GM12878 (cell line): ENCODE measurements around the gene PREP. TPM values are rescaled to one million over a fixed set of nuclear protein-coding genes. Genes with fewer than 3 reads are reported as not detected.

Experiments used
- ATAC-seq: fragments of 200-7000 bp; cut with Tn5 transposase; 3 replicates; pipeline ENCODE4 v1.9.1; 2020; ENCODE audit warnings: mild to moderate bottlenecking, moderate library complexity
- BruUV-seq: library from RNA; stranded (reverse); fragments of 400-500 nt; replicated peaks from 2 replicates; lab custom pipeline; 2021; lab: Mats Ljungman, UMichigan
- CTCF ChIA-PET: fragments of 300-600 bp; sonication (Branson Sonifier 250); formaldehyde crosslinking; extraction: SDS; loops from one replicate; lab custom pipeline; 2021; ENCODE audit warnings: inconsistent platforms; lab: Yijun Ruan, JAX
- POLR2A ChIA-PET: fragments of 350-600 bp; formaldehyde crosslinking; extraction: SDS; loops from one replicate; lab custom pipeline; 2021; ENCODE audit warnings: inconsistent platforms; lab: Charles Lee
- RAD21 ChIA-PET: fragments of 300-600 bp; sonication (Branson Sonifier 250); formaldehyde crosslinking; loops from one replicate; lab custom pipeline; 2023; ENCODE audit warnings: antibody characterized with exemption; ENCODE audit not compliant: unreplicated experiment; lab: Charles Lee
- SMC1A ChIA-PET: fragments of 300-600 bp; sonication (Branson Sonifier 250); formaldehyde crosslinking; loops from one replicate; lab custom pipeline; 2023; ENCODE audit not compliant: unreplicated experiment, uncharacterized antibody; lab: Charles Lee
- DNase-seq: peaks from one replicate; pipeline ENCODE4 v3.0.0-alpha.2; 2011; ENCODE audit warnings: low read depth, low spot score
- FAIRE-seq: peaks from 3 replicates; lab custom pipeline; 2011; peaks lifted over from hg19 to GRCh38; lab: Jason Lieb, UNC
- H2AFZ ChIP-seq: 2 replicates; pipeline ENCODE4 v1.6.0; 2011; ENCODE audit warnings: low read depth, low read length, control low read depth; ENCODE audit not compliant: control insufficient read depth
- H3K27ac ChIP-seq: 2 replicates; pipeline ENCODE4 v1.5.1; 2011; ENCODE audit warnings: control low read depth; ENCODE audit not compliant: control insufficient read depth, insufficient read depth
- H3K27me3 ChIP-seq, 2 experiments: replicated peaks in 1 of 2; 2 replicates each; pipeline versions ENCODE4 v1.6.0 to v1.6.1; 2011; ENCODE audit warnings: low read length in 1 of 2; ENCODE audit not compliant: control insufficient read depth in 2 of 2, insufficient read depth in 2 of 2
- H3K36me3 ChIP-seq, 2 experiments: 2 replicates each; pipeline ENCODE4 v1.5.1; 2011; ENCODE audit warnings: low read length in 1 of 2; ENCODE audit not compliant: control insufficient read depth in 2 of 2, insufficient read depth in 2 of 2
- H3K4me1 ChIP-seq: 2 replicates; pipeline ENCODE4 v1.6.1; 2011; ENCODE audit warnings: mild to moderate bottlenecking, low read length, moderate library complexity, mixed read lengths; ENCODE audit not compliant: control insufficient read depth, insufficient read depth
- H3K4me2 ChIP-seq: 2 replicates; pipeline ENCODE4 v1.6.0; 2011; ENCODE audit warnings: control low read depth; ENCODE audit not compliant: control insufficient read depth, insufficient read depth
- H3K4me3 ChIP-seq: fragments of 200-600 bp; sonication (generic); 2 replicates; pipeline ENCODE4 v1.5.1; 2016
- H3K79me2 ChIP-seq: 2 replicates; pipeline ENCODE4 v1.6.0; 2011; ENCODE audit warnings: low read length; ENCODE audit not compliant: control insufficient read depth, insufficient read depth
- H3K9ac ChIP-seq: 2 replicates; pipeline ENCODE4 v1.8.0; 2011; ENCODE audit warnings: low read length, control low read depth, mixed read lengths; ENCODE audit not compliant: control insufficient read depth, insufficient read depth
- H3K9me3 ChIP-seq: replicated peaks from 3 replicates; pipeline ENCODE4 v1.5.1; 2011; ENCODE audit warnings: mild to moderate bottlenecking, low read length; ENCODE audit not compliant: control insufficient read depth, insufficient read depth
- H4K20me1 ChIP-seq: 2 replicates; pipeline ENCODE4 v1.6.0; 2011; ENCODE audit not compliant: control insufficient read depth, insufficient read depth
- CTCF ChIP-seq, 3 experiments: IDR thresholded peaks in 2 of 3; conservative IDR thresholded peaks in 1 of 3; 2 replicates each; pipeline ENCODE4 v1.5.1; 2011; ENCODE audit warnings: low read depth in 3 of 3, low read length in 3 of 3, mild to moderate bottlenecking in 3 of 3, control low read depth in 2 of 3, moderate library complexity in 2 of 3, inconsistent platforms in 1 of 3, mixed read lengths in 1 of 3; ENCODE audit not compliant: control insufficient read depth in 2 of 3, insufficient read depth in 1 of 3; ENCODE audit errors: extremely low read depth in 1 of 3
- FOXK2 ChIP-seq: fragments of 450-650 bp; IDR thresholded peaks from 2 replicates; pipeline ENCODE4 v1.6.1; 2017; ENCODE audit warnings: mild to moderate bottlenecking, moderate library complexity
- HDAC2 ChIP-seq: fragments of 200-600 bp; sonication (generic); IDR thresholded peaks from 2 replicates; pipeline ENCODE4 v1.6.1; 2017
- IRF4 ChIP-seq: IDR thresholded peaks from 2 replicates; pipeline ENCODE4 v1.6.1; 2011; ENCODE audit warnings: low read depth, low read length
- NR2C2 ChIP-seq: IDR thresholded peaks from 2 replicates; pipeline ENCODE4 v1.6.1; 2011; ENCODE audit warnings: borderline replicate concordance, low read depth; ENCODE audit not compliant: control insufficient read depth, insufficient read length
- POU2F2 ChIP-seq: IDR thresholded peaks from 3 replicates; pipeline ENCODE4 v1.6.1; 2011; ENCODE audit warnings: low read depth, mild to moderate bottlenecking, low read length, borderline replicate concordance
- RAD21 ChIP-seq: IDR thresholded peaks from 2 replicates; pipeline ENCODE4 v1.6.1; 2011; ENCODE audit warnings: mild to moderate bottlenecking, low read depth, low read length, moderate library complexity; ENCODE audit not compliant: insufficient read depth
- RCOR1 ChIP-seq: conservative IDR thresholded peaks from 2 replicates; pipeline ENCODE4 v1.6.1; 2012; ENCODE audit warnings: low read depth, low read length, improper control_type of control experiment
- RFX5 ChIP-seq: IDR thresholded peaks from 2 replicates; pipeline ENCODE4 v1.6.1; 2011; ENCODE audit warnings: low read depth, low read length, improper control_type of control experiment
- SMC3 ChIP-seq: IDR thresholded peaks from 2 replicates; pipeline ENCODE4 v1.6.1; 2011; ENCODE audit warnings: low read length, improper control_type of control experiment, borderline replicate concordance
- ZBTB11 ChIP-seq: fragments of 450-650 bp; formaldehyde crosslinking; IDR thresholded peaks from 2 replicates; pipeline ENCODE4 v1.5.0; 2022; ENCODE audit warnings: mild to moderate bottlenecking, missing genetic modification characterization
- ZBTB4 ChIP-seq: fragments of 450-650 bp; formaldehyde crosslinking; IDR thresholded peaks from 2 replicates; pipeline ENCODE4 v1.4.0; 2022; ENCODE audit warnings: mild to moderate bottlenecking, moderate library complexity
- WGBS: methylation state at CpG from one replicate; pipeline ENCODE4 v1.1.6; 2016; ENCODE audit warnings: low lambda C conversion rate; ENCODE audit not compliant: insufficient replicate concordance, insufficient coverage; ENCODE audit errors: missing lambda C conversion rate; 5-methylcytosine and 5-hydroxymethylcytosine counted together
- in situ Hi-C: fragments of 300-500 bp; cut with MboI; formaldehyde crosslinking; loops from 9 replicates; pipeline ENCODE4 v1.14.3; 2018; ENCODE audit warnings: mixed read lengths
- intact Hi-C: fragments of 100-400 bp; cut with micrococcal nuclease; formaldehyde crosslinking; loops from one replicate; pipeline ENCODE4 v1.14.2; 2022; ENCODE audit not compliant: unreplicated experiment
- polyA plus RNA-seq, 11 experiments: library from polyadenylated mRNA; depleted of rRNA in 4 of 11; unstranded in 6 of 11; stranded (reverse) in 5 of 11; fragments of >200 nt; fragmentation: Nextera tagmentation in 4 of 11; fragmentation: Illumina TruSeq in 1 of 11; extraction: Ambion mirVana in 4 of 11; extraction: Trizol in 1 of 11; gene quantifications; 1 replicate in 1 of 11; 2 replicates in 10 of 11; pipeline versions ENCODE4 v1.2.1 to v1.2.3, GENCODE V29; 2011 to 2016; ENCODE audit warnings: inconsistent platforms in 2 of 11, missing spikeins in 2 of 11, low read depth in 1 of 11
- total RNA-seq, 4 experiments: library from RNA; depleted of rRNA in 3 of 4; stranded (reverse); fragments of >200 nt in 3 of 4; fragmentation: Illumina TruSeq in 1 of 4; extraction: Trizol in 1 of 4; gene quantifications; 2 replicates each; pipeline versions ENCODE4 v1.2.1 to v1.2.3, GENCODE V29; 2013 to 2021

PREP gene
- total and polyA plus RNA-seq, 10 of the 15 experiments (the other 5 are each of a cell fraction or from before 2014, with no cell fraction given): 6.5 to 33.6 (median 18.1) TPM

GRCh38 chr6:105431226-105431625 is 28.3 kb upstream of the PREP start:
- Histone ChIP-seq H3K9me3 (peaks cover 2% of the 10 kb centered on the region; the same call in 2 of the 3 replicates), H3K4me3 (no peak overlapping the region), H3K4me2 (no peak overlapping the region), H3K27ac (no peak overlapping the region), H2AFZ (no peak overlapping the region), H3K27me3 (no peaks in the 10 kb centered on the region), H3K79me2 (no peaks in the 10 kb centered on the region)
- no TSS peak for BruUV-seq
- CTCF ChIA-PET: interaction anchor here (0.6 to 6.8 kb wide), 92 partner anchors 9 to 1566 kb away, joined by 3 to 118 read pairs (median 4); partner anchors contain the start of gene PRDM1
- intact Hi-C loops: loop anchor here (1.0 to 10.0 kb wide), 7 partner anchors 52 to 871 kb away; no protein-coding TSS in a partner anchor
- 8% methylated on average over 2 of the region's 2 CpGs for WGBS
- ATAC-seq: peak; percentile 65
- TF ChIP-seq POU2F2 (no peak), NR2C2 (no peak), HDAC2 (no peak), SMC3 (peak; percentile 62; the same call in 1 of the 2 replicates), ZBTB11 (CRISPR knock-in tag) (no peak), IRF4 (no peak), RAD21 (peak; percentile 81), ZBTB4 (CRISPR knock-in tag) (no peak), CTCF (IDR thresholded peaks at IDR 0.05 in 2 of 3, conservative IDR thresholded peaks at IDR 0.05 in 1 of 3; ENCODE audit: control insufficient read depth in 2 of 3, extremely low read depth in 1 of 3, insufficient read depth in 1 of 3, low read depth in 3 of 3, low read length in 3 of 3) (peak; percentile 47 to 58 (median 57); a peak in 5 of 6 replicates), RFX5 (no peak), RCOR1 (no peak), FOXK2 (no peak)
- TF ChIP-seq, all 136 proteins: peak for 3
- in situ Hi-C loops: loop anchor here (10.0 kb wide), 1 partner anchor 664 kb away; no protein-coding TSS in a partner anchor
- DNase-seq (no peak), FAIRE-seq (no peak)
- ChIA-PET RAD21 (interaction anchor here (0.5 to 5.1 kb wide), 56 partner anchors 9 to 1135 kb away, joined by 3 to 102 read pairs (median 5); partner anchors contain the start of genes ATG5, PRDM1 and PREP), POLR2A (interaction anchor here (0.6 to 2.9 kb wide), 3 partner anchors 11 to 765 kb away, joined by 3 to 13 read pairs (median 6); no protein-coding TSS in a partner anchor), SMC1A (interaction anchor here (0.6 to 6.7 kb wide), 70 partner anchors 9 to 1011 kb away, joined by 3 to 134 read pairs (median 5); partner anchors contain the start of gene PRDM1)
- Histone ChIP-seq H3K9ac (no peak overlapping the region), H3K36me3 (no peaks in the 10 kb centered on the region), H3K4me1 (peaks cover 3% of the 10 kb centered on the region), H4K20me1 (no peaks in the 10 kb centered on the region)
